ENCODE data around the gene KLHL36. TPM values are rescaled to one million over a fixed set of nuclear protein-coding genes. Genes with fewer than 3 reads are reported as not detected.

KLHL36 gene
- total RNA-seq, 2 donors from 2014 or later: 44.2 to 59.2 TPM

GRCh38 chr16:84607061-84607460 lies 41.2 kb upstream of the KLHL36 start:
- Histone ChIP-seq H3K36me3 (ENCODE audit: control insufficient read depth, insufficient read depth, low read length) (peaks cover 3% of the 10 kb centered on the region), H3K9ac (ENCODE audit: extremely low read depth, low read length, poor library complexity, severe bottlenecking) (no peak overlapping the region), H3K9me3 (ENCODE audit: control insufficient read depth, low read length) (no peaks in the 10 kb centered on the region), H3K27ac (ENCODE audit: low read depth, low read length) (no peak overlapping the region), H3K27me3 (ENCODE audit: control insufficient read depth, insufficient read depth, low read length, poor library complexity, severe bottlenecking) (no peaks in the 10 kb centered on the region), H3K4me1 (ENCODE audit: control insufficient read depth, insufficient read depth, low read length) (no peaks in the 10 kb centered on the region), H3K4me3 (ENCODE audit: low read length) (no peak overlapping the region)
- Mint-ChIP-seq H3K4me3 (no peak overlapping the region), H3K36me3 (ENCODE audit: low read depth) (peaks cover 7% of the 10 kb centered on the region), H3K27ac (no peak overlapping the region), H3K27me3 (ENCODE audit: insufficient read depth) (no peaks in the 10 kb centered on the region), H3K4me1 (peaks cover 6% of the 10 kb centered on the region), H3K9me3 (no peaks in the 10 kb centered on the region)
- DNase-seq: no peak
- no peak for TF ChIP-seq CTCF (conservative IDR thresholded peaks at IDR 0.05)
- WGBS, 2 experiments (ENCODE audit: insufficient coverage in 1 of 2, insufficient read length in 1 of 2): 91 to 99% methylated on average over 8 to 13 of the region's 13 CpGs

GRCh38 chr16:84607694-84608093 lies 40.6 kb upstream of the KLHL36 start:
- H3K27me3 Mint-ChIP-seq (ENCODE audit: insufficient read depth): no peaks in the 10 kb centered on the region
- TF ChIP-seq CTCF (conservative IDR thresholded peaks at IDR 0.05): no peak
- H3K36me3 Mint-ChIP-seq (ENCODE audit: low read depth): peaks cover 7% of the 10 kb centered on the region
- Histone ChIP-seq H3K4me1 (ENCODE audit: control insufficient read depth, insufficient read depth, low read length) (no peaks in the 10 kb centered on the region), H3K9me3 (ENCODE audit: control insufficient read depth, low read length) (no peaks in the 10 kb centered on the region), H3K27ac (ENCODE audit: low read depth, low read length) (no peak overlapping the region), H3K4me3 (ENCODE audit: low read length) (no peak overlapping the region), H3K9ac (ENCODE audit: extremely low read depth, low read length, poor library complexity, severe bottlenecking) (no peak overlapping the region), H3K36me3 (ENCODE audit: control insufficient read depth, insufficient read depth, low read length) (peaks cover 3% of the 10 kb centered on the region), H3K27me3 (ENCODE audit: control insufficient read depth, insufficient read depth, low read length, poor library complexity, severe bottlenecking) (no peaks in the 10 kb centered on the region)
- H3K9me3 Mint-ChIP-seq: no peaks in the 10 kb centered on the region
- no peak for DNase-seq
- no peak overlapping the region for H3K27ac Mint-ChIP-seq
- peaks cover 6% of the 10 kb centered on the region for H3K4me1 Mint-ChIP-seq
- 93 to 95% methylated on average over 7 of the region's 7 CpGs for whole genome bisulfite sequencing, 2 experiments (ENCODE audit: insufficient coverage in 1 of 2, insufficient read length in 1 of 2)
- no peak overlapping the region for H3K4me3 Mint-ChIP-seq

- Histone ChIP-seq H3K27ac (ENCODE audit: low read depth, low read length) (no peak overlapping the region), H3K36me3 (ENCODE audit: control insufficient read depth, insufficient read depth, low read length) (peaks cover 3% of the 10 kb centered on the region), H3K4me3 (ENCODE audit: low read length) (no peak overlapping the region), H3K4me1 (ENCODE audit: control insufficient read depth, insufficient read depth, low read length) (no peaks in the 10 kb centered on the region), H3K9me3 (ENCODE audit: control insufficient read depth, low read length) (no peaks in the 10 kb centered on the region), H3K27me3 (ENCODE audit: control insufficient read depth, insufficient read depth, low read length, poor library complexity, severe bottlenecking) (no peaks in the 10 kb centered on the region), H3K9ac (ENCODE audit: extremely low read depth, low read length, poor library complexity, severe bottlenecking) (no peak overlapping the region)
- TF ChIP-seq CTCF (conservative IDR thresholded peaks at IDR 0.05): no peak
- peaks cover 7% of the 10 kb centered on the region for H3K36me3 Mint-ChIP-seq (ENCODE audit: low read depth)
- no peaks in the 10 kb centered on the region for H3K27me3 Mint-ChIP-seq (ENCODE audit: insufficient read depth)
- H3K27ac Mint-ChIP-seq: no peak overlapping the region
- H3K9me3 Mint-ChIP-seq: no peaks in the 10 kb centered on the region
- WGBS, 2 experiments (ENCODE audit: insufficient coverage in 1 of 2, insufficient read length in 1 of 2): 89 to 98% methylated on average over 5 to 6 of the region's 6 CpGs
- no peak overlapping the region for H3K4me3 Mint-ChIP-seq
- peaks cover 6% of the 10 kb centered on the region for H3K4me1 Mint-ChIP-seq
- no peak for DNase-seq
Measured at GRCh38 chr16:84608282-84608681, 40.0 kb upstream of the KLHL36 start.

Measured in endodermal cell (in vitro differentiated cells).